GM12878 (cell line): ENCODE measurements around the gene RALGAPA1. TPM values are rescaled to one million over a fixed set of nuclear protein-coding genes. Genes with fewer than 3 reads are reported as not detected.

Experiments used
- ATAC-seq: fragments of 200-7000 bp; cut with Tn5 transposase; 3 replicates; pipeline ENCODE4 v1.9.1; 2020; ENCODE audit warnings: mild to moderate bottlenecking, moderate library complexity
- BruUV-seq: library from RNA; stranded (reverse); fragments of 400-500 nt; replicated peaks from 2 replicates; lab custom pipeline; 2021; lab: Mats Ljungman, UMichigan
- CTCF ChIA-PET: fragments of 300-600 bp; sonication (Branson Sonifier 250); formaldehyde crosslinking; extraction: SDS; loops from one replicate; lab custom pipeline; 2021; ENCODE audit warnings: inconsistent platforms; lab: Yijun Ruan, JAX
- POLR2A ChIA-PET: fragments of 350-600 bp; formaldehyde crosslinking; extraction: SDS; loops from one replicate; lab custom pipeline; 2021; ENCODE audit warnings: inconsistent platforms; lab: Charles Lee
- RAD21 ChIA-PET: fragments of 300-600 bp; sonication (Branson Sonifier 250); formaldehyde crosslinking; loops from one replicate; lab custom pipeline; 2023; ENCODE audit warnings: antibody characterized with exemption; ENCODE audit not compliant: unreplicated experiment; lab: Charles Lee
- SMC1A ChIA-PET: fragments of 300-600 bp; sonication (Branson Sonifier 250); formaldehyde crosslinking; loops from one replicate; lab custom pipeline; 2023; ENCODE audit not compliant: unreplicated experiment, uncharacterized antibody; lab: Charles Lee
- DNase-seq: peaks from one replicate; pipeline ENCODE4 v3.0.0-alpha.2; 2011; ENCODE audit warnings: low read depth, low spot score
- FAIRE-seq: peaks from 3 replicates; lab custom pipeline; 2011; peaks lifted over from hg19 to GRCh38; lab: Jason Lieb, UNC
- H2AFZ ChIP-seq: 2 replicates; pipeline ENCODE4 v1.6.0; 2011; ENCODE audit warnings: low read depth, low read length, control low read depth; ENCODE audit not compliant: control insufficient read depth
- H3K27ac ChIP-seq: 2 replicates; pipeline ENCODE4 v1.5.1; 2011; ENCODE audit warnings: control low read depth; ENCODE audit not compliant: control insufficient read depth, insufficient read depth
- H3K27me3 ChIP-seq, 2 experiments: replicated peaks in 1 of 2; 2 replicates each; pipeline versions ENCODE4 v1.6.0 to v1.6.1; 2011; ENCODE audit warnings: low read length in 1 of 2; ENCODE audit not compliant: control insufficient read depth in 2 of 2, insufficient read depth in 2 of 2
- H3K36me3 ChIP-seq, 2 experiments: 2 replicates each; pipeline ENCODE4 v1.5.1; 2011; ENCODE audit warnings: low read length in 1 of 2; ENCODE audit not compliant: control insufficient read depth in 2 of 2, insufficient read depth in 2 of 2
- H3K4me1 ChIP-seq: 2 replicates; pipeline ENCODE4 v1.6.1; 2011; ENCODE audit warnings: mild to moderate bottlenecking, low read length, moderate library complexity, mixed read lengths; ENCODE audit not compliant: control insufficient read depth, insufficient read depth
- H3K4me2 ChIP-seq: 2 replicates; pipeline ENCODE4 v1.6.0; 2011; ENCODE audit warnings: control low read depth; ENCODE audit not compliant: control insufficient read depth, insufficient read depth
- H3K4me3 ChIP-seq: fragments of 200-600 bp; sonication (generic); 2 replicates; pipeline ENCODE4 v1.5.1; 2016
- H3K79me2 ChIP-seq: 2 replicates; pipeline ENCODE4 v1.6.0; 2011; ENCODE audit warnings: low read length; ENCODE audit not compliant: control insufficient read depth, insufficient read depth
- H3K9ac ChIP-seq: 2 replicates; pipeline ENCODE4 v1.8.0; 2011; ENCODE audit warnings: low read length, control low read depth, mixed read lengths; ENCODE audit not compliant: control insufficient read depth, insufficient read depth
- H3K9me3 ChIP-seq: replicated peaks from 3 replicates; pipeline ENCODE4 v1.5.1; 2011; ENCODE audit warnings: mild to moderate bottlenecking, low read length; ENCODE audit not compliant: control insufficient read depth, insufficient read depth
- H4K20me1 ChIP-seq: 2 replicates; pipeline ENCODE4 v1.6.0; 2011; ENCODE audit not compliant: control insufficient read depth, insufficient read depth
- CBX3 ChIP-seq: fragments of 200-600 bp; sonication (generic); IDR thresholded peaks from 2 replicates; pipeline ENCODE4 v1.6.1; 2016; ENCODE audit warnings: low read depth, borderline replicate concordance
- CTCF ChIP-seq, 3 experiments: IDR thresholded peaks in 2 of 3; conservative IDR thresholded peaks in 1 of 3; 2 replicates each; pipeline ENCODE4 v1.5.1; 2011; ENCODE audit warnings: low read depth in 3 of 3, low read length in 3 of 3, mild to moderate bottlenecking in 3 of 3, control low read depth in 2 of 3, moderate library complexity in 2 of 3, inconsistent platforms in 1 of 3, mixed read lengths in 1 of 3; ENCODE audit not compliant: control insufficient read depth in 2 of 3, insufficient read depth in 1 of 3; ENCODE audit errors: extremely low read depth in 1 of 3
- DPF2 ChIP-seq: fragments of 450-650 bp; IDR thresholded peaks from 2 replicates; pipeline ENCODE4 v1.6.1; 2017; ENCODE audit warnings: mild to moderate bottlenecking
- EED ChIP-seq: sonication (generic); IDR thresholded peaks from 2 replicates; pipeline ENCODE4 v1.6.1; 2016; ENCODE audit warnings: antibody characterized with exemption, low read depth
- EGR1 ChIP-seq, 2 experiments: IDR thresholded peaks; 1 replicate in 1 of 2; 2 replicates in 1 of 2; pipeline ENCODE4 v1.6.1; 2011 to 2012; ENCODE audit warnings: low read depth in 2 of 2, low read length in 2 of 2, borderline replicate concordance in 1 of 2, mild to moderate bottlenecking in 1 of 2, moderate library complexity in 1 of 2
- ESRRA ChIP-seq: IDR thresholded peaks from 2 replicates; pipeline ENCODE4 v1.6.1; 2012; ENCODE audit warnings: mild to moderate bottlenecking, low read length, improper control_type of control experiment
- FOXM1 ChIP-seq: IDR thresholded peaks from 2 replicates; pipeline ENCODE4 v1.6.1; 2012; ENCODE audit warnings: low read depth, mild to moderate bottlenecking, inconsistent platforms, low read length, moderate library complexity
- HCFC1 ChIP-seq: fragments of 150-350 bp; IDR thresholded peaks from 2 replicates; pipeline ENCODE4 v1.6.1; 2014; ENCODE audit warnings: low read length
- JUND ChIP-seq: IDR thresholded peaks from 2 replicates; pipeline ENCODE4 v1.6.1; 2012; ENCODE audit warnings: low read depth, mild to moderate bottlenecking, low read length, improper control_type of control experiment, moderate library complexity
- MEF2B ChIP-seq: fragments of 450-650 bp; IDR thresholded peaks from 2 replicates; pipeline ENCODE4 v1.6.1; 2018; ENCODE audit warnings: mild to moderate bottlenecking, moderate library complexity; ENCODE audit not compliant: partially characterized antibody, poor library complexity, severe bottlenecking
- MYC ChIP-seq: IDR thresholded peaks from 2 replicates; pipeline ENCODE4 v1.6.1; 2011; ENCODE audit warnings: mild to moderate bottlenecking, low read length, moderate library complexity, inconsistent platforms; ENCODE audit not compliant: insufficient read depth, insufficient replicate concordance, insufficient read length, severe bottlenecking
- PRDM15 ChIP-seq: fragments of 450-650 bp; formaldehyde crosslinking; IDR thresholded peaks from 2 replicates; pipeline ENCODE4 v1.4.0; 2020; ENCODE audit warnings: mild to moderate bottlenecking, moderate library complexity
- RBBP5 ChIP-seq: fragments of 200-600 bp; sonication (generic); conservative IDR thresholded peaks from 2 replicates; pipeline ENCODE4 v1.6.1; 2016
- SMARCA5 ChIP-seq: fragments of 450-650 bp; IDR thresholded peaks from 2 replicates; pipeline ENCODE4 v1.6.1; 2017; ENCODE audit warnings: mild to moderate bottlenecking
- WRNIP1 ChIP-seq: IDR thresholded peaks from 2 replicates; pipeline ENCODE4 v1.6.1; 2011; ENCODE audit warnings: low read depth, low read length, improper control_type of control experiment, borderline replicate concordance
- ZBTB11 ChIP-seq: fragments of 450-650 bp; formaldehyde crosslinking; IDR thresholded peaks from 2 replicates; pipeline ENCODE4 v1.5.0; 2022; ENCODE audit warnings: mild to moderate bottlenecking, missing genetic modification characterization
- WGBS: methylation state at CpG from one replicate; pipeline ENCODE4 v1.1.6; 2016; ENCODE audit warnings: low lambda C conversion rate; ENCODE audit not compliant: insufficient replicate concordance, insufficient coverage; ENCODE audit errors: missing lambda C conversion rate; 5-methylcytosine and 5-hydroxymethylcytosine counted together
- in situ Hi-C: fragments of 300-500 bp; cut with MboI; formaldehyde crosslinking; loops from 9 replicates; pipeline ENCODE4 v1.14.3; 2018; ENCODE audit warnings: mixed read lengths
- intact Hi-C: fragments of 100-400 bp; cut with micrococcal nuclease; formaldehyde crosslinking; loops from one replicate; pipeline ENCODE4 v1.14.2; 2022; ENCODE audit not compliant: unreplicated experiment
- polyA plus RNA-seq, 11 experiments: library from polyadenylated mRNA; depleted of rRNA in 4 of 11; unstranded in 6 of 11; stranded (reverse) in 5 of 11; fragments of >200 nt; fragmentation: Nextera tagmentation in 4 of 11; fragmentation: Illumina TruSeq in 1 of 11; extraction: Ambion mirVana in 4 of 11; extraction: Trizol in 1 of 11; gene quantifications; 1 replicate in 1 of 11; 2 replicates in 10 of 11; pipeline versions ENCODE4 v1.2.1 to v1.2.3, GENCODE V29; 2011 to 2016; ENCODE audit warnings: inconsistent platforms in 2 of 11, missing spikeins in 2 of 11, low read depth in 1 of 11
- total RNA-seq, 4 experiments: library from RNA; depleted of rRNA in 3 of 4; stranded (reverse); fragments of >200 nt in 3 of 4; fragmentation: Illumina TruSeq in 1 of 4; extraction: Trizol in 1 of 4; gene quantifications; 2 replicates each; pipeline versions ENCODE4 v1.2.1 to v1.2.3, GENCODE V29; 2013 to 2021

Gene RALGAPA1
- total and polyA plus RNA-seq, 10 of the 15 experiments (the other 5 are each of a cell fraction or from before 2014, with no cell fraction given) = 5.6 to 26.7 (median 14.7) TPM

- BruUV-seq = no TSS peak
- in situ Hi-C loops = no loop called here
- no peak overlapping the region for H3K9ac ChIP-seq
Observed at GRCh38 chr14:35632676-35633075, 176.4 kb downstream of the RALGAPA1 start.

More at GRCh38 chr14:35632676-35633075, 176.4 kb downstream of the RALGAPA1 start:
- ChIA-PET POLR2A (no interaction called here), CTCF (interaction anchor here (0.9 to 1.4 kb wide), 3 partner anchors 24 to 55 kb away, joined by 3 to 5 read pairs (median 3); no protein-coding TSS in a partner anchor), RAD21 (no interaction called here), SMC1A (interaction anchor here (0.6 to 1.6 kb wide), 2 partner anchors 9 to 68 kb away, joined by 3 to 5 read pairs; no protein-coding TSS in a partner anchor)
- H3K27ac ChIP-seq = no peak overlapping the region
- 0% methylated on average over 1 of the region's 1 CpG for WGBS
- no peak for ATAC-seq
- 0 out of 4 replicates have a peak, but pooled peaks cover 0 to 3% of the 10 kb centered on the region in 2 experiments for H3K36me3 ChIP-seq
- H3K9me3 ChIP-seq = no peaks in the 10 kb centered on the region
- H2AFZ ChIP-seq = no peak overlapping the region
- no peak for DNase-seq
- no peaks in the 10 kb centered on the region for H4K20me1 ChIP-seq
- no peak overlapping the region for H3K4me3 ChIP-seq
- intact Hi-C loops = no loop called here
- no peak for FAIRE-seq
- no peaks in the 10 kb centered on the region for H3K79me2 ChIP-seq
- no peak for TF ChIP-seq WRNIP1
- TF ChIP-seq EED = no peak
- no peak for TF ChIP-seq MYC
- TF ChIP-seq CTCF (IDR thresholded peaks at IDR 0.05 in 2 of 3, conservative IDR thresholded peaks at IDR 0.05 in 1 of 3; ENCODE audit: control insufficient read depth in 2 of 3, extremely low read depth in 1 of 3, insufficient read depth in 1 of 3, low read depth in 3 of 3, low read length in 3 of 3) = no peak
- no peak for TF ChIP-seq ZBTB11 (CRISPR knock-in tag)
- TF ChIP-seq CBX3 = no peak
- TF ChIP-seq MEF2B = no peak
- TF ChIP-seq DPF2 = no peak
- TF ChIP-seq SMARCA5 = no peak
- TF ChIP-seq EGR1 (IDR thresholded peaks at IDR 0.05; ENCODE audit: borderline replicate concordance in 1 of 2, low read depth in 2 of 2, low read length in 2 of 2) = no peak
- TF ChIP-seq HCFC1 = no peak
- no peak for TF ChIP-seq FOXM1
- no peak for TF ChIP-seq RBBP5
- TF ChIP-seq JUND = no peak
- no peak for TF ChIP-seq ESRRA
- no peak for TF ChIP-seq PRDM15 (CRISPR knock-in tag)
- no peak overlapping the region for H3K4me2 ChIP-seq
- no peaks in the 10 kb centered on the region for H3K27me3 ChIP-seq
- no peaks in the 10 kb centered on the region for H3K4me1 ChIP-seq
